ENCODE data around the gene ELFN2.

DNA sequence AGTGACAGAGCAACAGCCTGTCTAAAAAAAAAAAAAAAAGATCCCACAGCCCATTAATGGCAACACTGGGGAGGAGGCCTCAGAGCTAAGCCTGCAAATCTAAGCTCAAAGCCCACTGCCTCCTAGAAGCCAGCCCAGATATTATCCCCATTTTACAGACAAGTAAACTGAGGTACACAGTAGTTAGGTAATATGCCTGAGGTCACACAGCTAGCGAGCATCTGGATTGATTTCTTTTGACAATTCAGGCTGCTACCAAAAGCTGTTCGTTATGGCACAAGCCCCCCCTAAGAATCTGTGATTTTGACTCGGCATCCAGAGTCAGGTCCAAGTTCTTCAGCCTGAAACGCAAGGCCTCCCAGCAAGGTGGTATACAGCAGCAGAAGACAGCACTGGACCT lies 13.7 kb downstream of the ELFN2 start:
- TF ChIP-seq, protein P1, sequence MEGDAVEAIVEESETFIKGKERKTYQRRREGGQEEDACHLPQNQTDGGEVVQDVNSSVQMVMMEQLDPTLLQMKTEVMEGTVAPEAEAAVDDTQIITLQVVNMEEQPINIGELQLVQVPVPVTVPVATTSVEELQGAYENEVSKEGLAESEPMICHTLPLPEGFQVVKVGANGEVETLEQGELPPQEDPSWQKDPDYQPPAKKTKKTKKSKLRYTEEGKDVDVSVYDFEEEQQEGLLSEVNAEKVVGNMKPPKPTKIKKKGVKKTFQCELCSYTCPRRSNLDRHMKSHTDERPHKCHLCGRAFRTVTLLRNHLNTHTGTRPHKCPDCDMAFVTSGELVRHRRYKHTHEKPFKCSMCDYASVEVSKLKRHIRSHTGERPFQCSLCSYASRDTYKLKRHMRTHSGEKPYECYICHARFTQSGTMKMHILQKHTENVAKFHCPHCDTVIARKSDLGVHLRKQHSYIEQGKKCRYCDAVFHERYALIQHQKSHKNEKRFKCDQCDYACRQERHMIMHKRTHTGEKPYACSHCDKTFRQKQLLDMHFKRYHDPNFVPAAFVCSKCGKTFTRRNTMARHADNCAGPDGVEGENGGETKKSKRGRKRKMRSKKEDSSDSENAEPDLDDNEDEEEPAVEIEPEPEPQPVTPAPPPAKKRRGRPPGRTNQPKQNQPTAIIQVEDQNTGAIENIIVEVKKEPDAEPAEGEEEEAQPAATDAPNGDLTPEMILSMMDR (IDR thresholded peaks at IDR 0.05; ENCODE audit: extremely low read depth in 1 of 2, insufficient read depth in 1 of 2, low read depth in 1 of 2, low read length in 2 of 2) = no peak
- no peak for TF ChIP-seq EZH2 (IDR thresholded peaks at IDR 0.05; ENCODE audit: borderline replicate concordance, low read depth, low read length, severe bottlenecking)
- no peak for TF ChIP-seq POLR2A (IDR thresholded peaks at IDR 0.05; ENCODE audit: low read depth, low read length)
- TF ChIP-seq, protein P2, sequence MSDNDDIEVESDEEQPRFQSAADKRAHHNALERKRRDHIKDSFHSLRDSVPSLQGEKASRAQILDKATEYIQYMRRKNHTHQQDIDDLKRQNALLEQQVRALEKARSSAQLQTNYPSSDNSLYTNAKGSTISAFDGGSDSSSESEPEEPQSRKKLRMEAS (IDR thresholded peaks at IDR 0.05; ENCODE audit: insufficient read depth, insufficient read length) = no peak
- no peak for TF ChIP-seq POLR2AphosphoS5 (IDR thresholded peaks at IDR 0.05; ENCODE audit: insufficient read depth, low read depth, low read length)

Data from endothelial cell of umbilical vein (primary cell).